Measurements from ENCODE around the gene ZXDB. TPM values are rescaled to one million over a fixed set of nuclear protein-coding genes. Genes with fewer than 3 reads are reported as not detected.
"Not testable (repeated sequence)": the region's sequence is repeated elsewhere in the genome, so short reads cannot be mapped to it uniquely, and the experiment has no call there.

The ZXDB gene
- total RNA-seq (2012; rRNA removed) (5.2 and 6.7 TPM in 2 replicates), polyA plus RNA-seq (2012; rRNA removed) (2.6 and 2.7 TPM in 2 replicates), Bru-seq, nascent RNA (percentile 72 among the genes with signal in this experiment), BruChase-seq, experiment 1, labeled RNA remaining after a 6-hour chase (percentile 77 among the genes with signal in this experiment), BruChase-seq, experiment 2, labeled RNA remaining after a 2-hour chase (percentile 96 among the genes with signal in this experiment)
- polyA plus RNA-seq (2012; cell fraction: cytosol; rRNA removed): 1.4 and 1.5 TPM in 2 replicates
- polyA plus RNA-seq (2012; cell fraction: nucleus; rRNA removed; ENCODE audit: low replicate concordance): 1.6 and 2.4 TPM in 2 replicates
- long read RNA-seq, full-length matches to known transcripts: 8 of 9 reads
- long read RNA-seq, partial matches to known transcripts: 0 of 9 reads
- long read RNA-seq, other reads (novel, unspliced or antisense): 1 of 9 reads

- H3K79me1 ChIP-seq (ENCODE audit: low read depth in 1 of 2, low read length in 2 of 2); H4K20me1 ChIP-seq (ENCODE audit: insufficient read depth, low read length); H3K4me1 ChIP-seq (ENCODE audit: control insufficient read depth, insufficient read depth, low read length); H2BK15ac ChIP-seq (ENCODE audit: low read depth, low read length); H3K9me1 ChIP-seq (ENCODE audit: insufficient read depth, low read length); H3K27me3 ChIP-seq (ENCODE audit: control insufficient read depth, insufficient read depth, low read length); POLR2A ChIA-PET (ENCODE audit: unreplicated experiment); H3K9me3 ChIP-seq (ENCODE audit: control insufficient read depth, insufficient read depth, low read length); H3K36me3 ChIP-seq (ENCODE audit: control insufficient read depth, insufficient read depth, low read length); H2AK9ac ChIP-seq (replicated peaks; ENCODE audit: low read depth, low read length, poor library complexity); in situ Hi-C loops (cut with MboI; ENCODE audit: low sequenced_read_pairs); dilution Hi-C loops (cut with HindIII; ENCODE audit: low sequenced_read_pairs, unreplicated experiment); H3K56ac ChIP-seq (ENCODE audit: extremely low read depth, insufficient read depth, low read length); BruUV-seq (replicated peaks); CTCF ChIA-PET: not testable (repeated sequence)
- Histone ChIP-seq H4K8ac (ENCODE audit: low read depth in 2 of 2, low read length in 2 of 2) (peak within 1 kb of the TSS in 1 of 2 experiments; percentile 63; a peak in 2 of 4 replicates), H2BK20ac (ENCODE audit: low read depth, low read length) (peak within 1 kb of the TSS; percentile 39; the same call in 1 of the 2 replicates), H3K9ac (ENCODE audit: low read depth, low read length) (peak within 1 kb of the TSS; percentile 67), H3K4me3 (ENCODE audit: insufficient read depth, low read depth, low read length) (peak within 1 kb of the TSS; percentile 77), H3K23ac (ENCODE audit: low read depth, low read length) (peak within 1 kb of the TSS; percentile 2; the same call in 1 of the 2 replicates), H3K14ac (replicated peaks; ENCODE audit: low read depth, low read length) (peak within 1 kb of the TSS; percentile 44; the same call in 1 of the 2 replicates), H3K4ac (ENCODE audit: low read depth, low read length) (peak within 1 kb of the TSS; percentile 50), H3K4me2 (ENCODE audit: low read depth, low read length) (peak within 1 kb of the TSS; percentile 61), H3K18ac (ENCODE audit: low read depth, low read length) (peak within 1 kb of the TSS; percentile 74), H2AK5ac (ENCODE audit: low read depth, low read length) (peak within 1 kb of the TSS; percentile 30; the same call in 1 of the 2 replicates), H3K27ac (ENCODE audit: insufficient read depth, low read length) (peak within 1 kb of the TSS; percentile 80), H4K5ac (ENCODE audit: low read depth, low read length) (peak within 1 kb of the TSS; percentile 36), H2AFZ (replicated peaks; ENCODE audit: low read length, poor library complexity) (peak within 1 kb of the TSS; percentile 81), H2BK120ac (ENCODE audit: low read depth, low read length) (peak within 1 kb of the TSS; percentile 30; the same call in 1 of the 2 replicates), H2BK5ac (ENCODE audit: low read depth, low read length, poor library complexity, severe bottlenecking) (peak within 1 kb of the TSS; percentile 84), H4K91ac (ENCODE audit: insufficient read depth, low read depth, low read length) (peak within 1 kb of the TSS; percentile 32)
- TF ChIP-seq FOS (IDR thresholded peaks at IDR 0.05; ENCODE audit: low read depth, low read length): peak; percentile 53; the same call in 1 of the 2 replicates
- intact Hi-C loops (cut with micrococcal nuclease): loop anchor here (1.0 to 10.0 kb wide), 3 partner anchors 11 to 1027 kb away; partner anchors contain the start of gene UBQLN2
- ATAC-seq (ENCODE audit: low read depth) (peak; percentile 72), DNase-seq (peak; percentile 65)
- no CpG with 5 or more reads among the region's 39 CpGs for WGBS, 2 experiments (ENCODE audit: extremely low coverage in 2 of 2, insufficient read length in 1 of 2)
Observed at GRCh38 chrX:57591284-57592159, at the start of gene ZXDB. Gene ZXDB (plus strand): TSS chrX:57592011. CDS start chrX:57592049, 38 bp downstream.
